Osteocyte (in vitro differentiated cells): ENCODE measurements around the gene CUL4A. TPM values are rescaled to one million over a fixed set of nuclear protein-coding genes. Genes with fewer than 3 reads are reported as not detected.

ENCODE experiments used
- DNase-seq: peaks from one replicate; pipeline ENCODE4 v3.0.0; 2021; ENCODE audit warnings: mixed read lengths; ENCODE audit not compliant: unreplicated experiment; ENCODE audit errors: extremely low spot score
- H3K27ac Mint-ChIP-seq: one replicate; pipeline ENCODE4 v1.8.0; 2021; ENCODE audit warnings: mild to moderate bottlenecking, mixed read lengths; ENCODE audit not compliant: unreplicated experiment
- H3K27me3 Mint-ChIP-seq: one replicate; pipeline ENCODE4 v1.8.0; 2021; ENCODE audit warnings: mixed read lengths; ENCODE audit not compliant: unreplicated experiment
- H3K36me3 Mint-ChIP-seq: one replicate; pipeline ENCODE4 v1.8.0; 2021; ENCODE audit warnings: mixed read lengths; ENCODE audit not compliant: unreplicated experiment
- H3K4me1 Mint-ChIP-seq: one replicate; pipeline ENCODE4 v1.8.0; 2021; ENCODE audit warnings: mixed read lengths; ENCODE audit not compliant: unreplicated experiment
- H3K4me3 Mint-ChIP-seq: one replicate; pipeline ENCODE4 v1.8.0; 2021; ENCODE audit warnings: mild to moderate bottlenecking, moderate library complexity, mixed read lengths; ENCODE audit not compliant: unreplicated experiment
- H3K9me3 Mint-ChIP-seq: one replicate; pipeline ENCODE4 v1.8.0; 2021; ENCODE audit warnings: mixed read lengths; ENCODE audit not compliant: unreplicated experiment
- total RNA-seq: library from RNA; stranded (reverse); gene quantifications from 2 replicates; pipeline ENCODE4 v1.2.1, GENCODE V29; 2021
- TF ChIP-seq, protein P1 (sequence below): fragments of 200-600 bp; sonication (generic); IDR thresholded peaks from 2 replicates; pipeline ENCODE4 v1.5.0; 2021; ENCODE audit warnings: antibody characterized with exemption, mild to moderate bottlenecking, moderate library complexity

The CUL4A gene
- total RNA-seq, 1 donor from 2014 or later = 76.7 TPM

GRCh38 chr13:113220141-113220598 is 10.8 kb downstream of the CUL4A start:
- TF ChIP-seq, protein P1, sequence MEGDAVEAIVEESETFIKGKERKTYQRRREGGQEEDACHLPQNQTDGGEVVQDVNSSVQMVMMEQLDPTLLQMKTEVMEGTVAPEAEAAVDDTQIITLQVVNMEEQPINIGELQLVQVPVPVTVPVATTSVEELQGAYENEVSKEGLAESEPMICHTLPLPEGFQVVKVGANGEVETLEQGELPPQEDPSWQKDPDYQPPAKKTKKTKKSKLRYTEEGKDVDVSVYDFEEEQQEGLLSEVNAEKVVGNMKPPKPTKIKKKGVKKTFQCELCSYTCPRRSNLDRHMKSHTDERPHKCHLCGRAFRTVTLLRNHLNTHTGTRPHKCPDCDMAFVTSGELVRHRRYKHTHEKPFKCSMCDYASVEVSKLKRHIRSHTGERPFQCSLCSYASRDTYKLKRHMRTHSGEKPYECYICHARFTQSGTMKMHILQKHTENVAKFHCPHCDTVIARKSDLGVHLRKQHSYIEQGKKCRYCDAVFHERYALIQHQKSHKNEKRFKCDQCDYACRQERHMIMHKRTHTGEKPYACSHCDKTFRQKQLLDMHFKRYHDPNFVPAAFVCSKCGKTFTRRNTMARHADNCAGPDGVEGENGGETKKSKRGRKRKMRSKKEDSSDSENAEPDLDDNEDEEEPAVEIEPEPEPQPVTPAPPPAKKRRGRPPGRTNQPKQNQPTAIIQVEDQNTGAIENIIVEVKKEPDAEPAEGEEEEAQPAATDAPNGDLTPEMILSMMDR = no peak
- H3K27ac Mint-ChIP-seq = no peak overlapping the region
- peaks cover 23% of the 10 kb centered on the region for H3K36me3 Mint-ChIP-seq
- H3K27me3 Mint-ChIP-seq = no peaks in the 10 kb centered on the region
- DNase-seq = peak; percentile 74
- peaks cover 7% of the 10 kb centered on the region for H3K4me1 Mint-ChIP-seq
- H3K9me3 Mint-ChIP-seq = no peaks in the 10 kb centered on the region
- H3K4me3 Mint-ChIP-seq = no peak overlapping the region

GRCh38 chr13:113220877-113221276 is 11.5 kb downstream of the CUL4A start:
- peak; percentile 48 for DNase-seq
- no peak overlapping the region for H3K4me3 Mint-ChIP-seq
- H3K36me3 Mint-ChIP-seq = peaks cover 28% of the 10 kb centered on the region
- H3K27me3 Mint-ChIP-seq = no peaks in the 10 kb centered on the region
- peaks cover 7% of the 10 kb centered on the region for H3K4me1 Mint-ChIP-seq
- no peaks in the 10 kb centered on the region for H3K9me3 Mint-ChIP-seq
- TF ChIP-seq, protein P1 = peak; percentile 45
- peak overlapping the region; percentile 23 for H3K27ac Mint-ChIP-seq

DNA sequence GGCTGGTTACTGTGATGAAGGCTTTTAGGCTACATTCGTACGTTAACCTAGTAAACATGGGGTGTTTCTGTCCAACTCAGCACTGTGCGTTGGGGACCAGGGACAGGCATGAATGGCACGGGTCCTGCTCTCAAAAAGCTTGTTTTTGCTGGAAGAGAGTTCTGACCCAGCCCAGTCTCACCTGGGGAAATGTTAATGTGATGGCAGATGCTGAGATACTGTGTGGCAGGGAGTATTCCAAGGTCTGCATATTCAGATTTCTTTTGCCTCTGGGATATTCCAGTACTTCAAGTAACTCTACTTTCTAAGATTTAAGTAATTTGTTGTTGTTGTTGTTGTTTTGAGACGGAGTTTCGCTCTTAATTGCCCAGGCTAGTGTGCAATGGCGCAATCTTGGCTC is 13.7 kb downstream of the CUL4A start:
- Mint-ChIP-seq H3K9me3 (no peaks in the 10 kb centered on the region), H3K27ac (no peak overlapping the region), H3K36me3 (peaks cover 39% of the 10 kb centered on the region), H3K4me3 (no peak overlapping the region), H3K27me3 (no peaks in the 10 kb centered on the region), H3K4me1 (peaks cover 3% of the 10 kb centered on the region)
- TF ChIP-seq, protein P1 = no peak
- DNase-seq = no peak

- no peak overlapping the region for H3K4me3 Mint-ChIP-seq
- peaks cover 50% of the 10 kb centered on the region for H3K36me3 Mint-ChIP-seq
- no peaks in the 10 kb centered on the region for H3K27me3 Mint-ChIP-seq
- H3K27ac Mint-ChIP-seq = no peak overlapping the region
- no peak for DNase-seq
- no peaks in the 10 kb centered on the region for H3K4me1 Mint-ChIP-seq
- no peaks in the 10 kb centered on the region for H3K9me3 Mint-ChIP-seq
- TF ChIP-seq, protein P1 = no peak
These were observed 15.1 kb downstream of the CUL4A start for GRCh38 chr13:113224486-113224885.

DNA sequence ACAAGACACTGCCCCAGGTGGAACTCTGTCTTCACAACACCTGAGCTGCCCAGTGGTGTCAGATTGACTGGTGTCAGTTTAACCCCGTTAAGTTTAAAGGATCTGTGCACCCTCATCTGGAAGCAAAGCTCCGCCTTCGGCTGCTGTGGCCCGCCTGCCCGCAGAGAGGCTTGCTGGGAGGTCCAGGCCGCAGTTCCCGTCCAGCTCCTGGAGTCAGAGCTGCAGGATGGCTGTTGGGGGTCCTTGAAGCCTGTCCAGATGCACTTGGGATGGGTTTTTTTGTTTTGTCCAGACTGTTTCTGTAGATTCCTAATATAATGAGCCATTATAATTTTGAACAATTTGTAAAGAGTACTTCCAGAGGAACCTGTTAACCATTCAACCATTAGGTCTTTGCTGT is 16.1 kb downstream of the CUL4A start:
- Mint-ChIP-seq H3K27ac (no peak overlapping the region), H3K4me1 (no peaks in the 10 kb centered on the region), H3K9me3 (no peaks in the 10 kb centered on the region), H3K4me3 (no peak overlapping the region), H3K27me3 (no peaks in the 10 kb centered on the region), H3K36me3 (peaks cover 58% of the 10 kb centered on the region)
- TF ChIP-seq, protein P1 = no peak
- no peak for DNase-seq
